Body of pancreas (tissue), 4 donors: ENCODE results near the gene CD79A. TPM values are rescaled to one million over a fixed set of nuclear protein-coding genes. Genes with fewer than 3 reads are reported as not detected.

ENCODE experiments used
- ATAC-seq: fragments of 150-250 bp; one replicate; pipeline ENCODE4 v1.9.1; 2016
- DNase-seq, 4 donors: peaks; one replicate each; pipeline ENCODE4 v3.0.0-alpha.2; 2019
- H3K27ac ChIP-seq, 4 donors: fragments of 200-600 bp; sonication (generic); 1 replicate in 3 of 4; 2 replicates in 1 of 4; pipeline versions ENCODE4 v1.5.1 to v1.6.1; 2016 to 2019; ENCODE audit warnings: mild to moderate bottlenecking in 1 of 4, mixed read lengths in 1 of 4, moderate library complexity in 1 of 4
- H3K27me3 ChIP-seq, 2 donors: fragments of 200-600 bp; sonication (generic); one replicate each; pipeline ENCODE4 v1.6.0; 2016; ENCODE audit warnings: mild to moderate bottlenecking in 1 of 2
- H3K36me3 ChIP-seq, 2 donors: fragments of 200-600 bp; sonication (generic); replicated peaks in 1 of 2; 2 replicates each; pipeline ENCODE4 v1.5.1; 2016; ENCODE audit warnings: low read depth in 2 of 2; ENCODE audit not compliant: insufficient read depth in 1 of 2
- H3K4me1 ChIP-seq: fragments of 200-600 bp; sonication (generic); one replicate; pipeline ENCODE4 v1.6.0; 2016
- H3K4me3 ChIP-seq, 2 donors: fragments of 200-600 bp; sonication (generic); 1 replicate in 1 of 2; 2 replicates in 1 of 2; pipeline ENCODE4 v1.5.1; 2016 to 2019
- H3K9me3 ChIP-seq, 3 donors: fragments of 200-600 bp; sonication (generic); 1 replicate in 2 of 3; 2 replicates in 1 of 3; pipeline ENCODE4 v1.5.1; 2016
- CTCF ChIP-seq, 7 experiments: fragments of 450-650 bp in 4 of 7; fragments of 200-600 bp in 3 of 7; sonication (generic) in 3 of 7; IDR thresholded peaks; one replicate each; pipeline ENCODE4 v1.5.1; 2016 to 2019; ENCODE audit warnings: antibody characterized with exemption in 7 of 7
- POLR2A ChIP-seq, 3 donors: fragments of 450-650 bp; IDR thresholded peaks; one replicate each; pipeline ENCODE4 v1.6.1; 2016; ENCODE audit warnings: antibody characterized with exemption in 3 of 3, mild to moderate bottlenecking in 2 of 3
- WGBS, 2 donors: methylation state at CpG; one replicate each; pipeline ENCODE4 v1.1.5; 2017; 5-methylcytosine and 5-hydroxymethylcytosine counted together
- intact Hi-C: fragments of 100-400 bp; cut with DNase I; formaldehyde crosslinking; loops from one replicate; pipeline ENCODE4 v1.15.1; 2023
- total RNA-seq, 2 donors: library from RNA; depleted of rRNA; stranded (reverse); fragments of >200 nt; gene quantifications; one replicate each; pipeline ENCODE4 v1.1.0, GENCODE V29; 2016

The CD79A gene
- total RNA-seq, 2 donors from 2014 or later = not detected

GRCh38 chr19:41909706-41910105 lies 32.6 kb downstream of the CD79A start:
- Histone ChIP-seq H3K36me3 (peaks cover 0 to 10% of the 10 kb centered on the region in 2 donors), H3K4me1 (peaks cover 2% of the 10 kb centered on the region), H3K9me3 (no peaks in the 10 kb centered on the region), H3K27ac (no peak overlapping the region), H3K4me3 (no peak overlapping the region), H3K27me3 (peaks cover 0 to 8% of the 10 kb centered on the region in 2 donors)
- TF ChIP-seq CTCF (IDR thresholded peaks at IDR 0.05) = no peak
- no peak for TF ChIP-seq POLR2A (IDR thresholded peaks at IDR 0.05)
- 62 to 75% methylated on average over 6 to 13 of the region's 13 CpGs for WGBS, 2 donors
- no peak for DNase-seq
- ATAC-seq = no peak
- intact Hi-C loops = no loop called here

GRCh38 chr19:41910240-41910991 lies 33.3 kb downstream of the CD79A start:
- Histone ChIP-seq H3K4me1 (peaks cover 3% of the 10 kb centered on the region), H3K27ac (no peak overlapping the region), H3K36me3 (peaks cover 0 to 8% of the 10 kb centered on the region in 2 donors), H3K4me3 (no peak overlapping the region), H3K9me3 (no peaks in the 10 kb centered on the region), H3K27me3 (peaks cover 0 to 9% of the 10 kb centered on the region in 2 donors)
- ATAC-seq = no peak
- intact Hi-C loops = no loop called here
- TF ChIP-seq POLR2A (IDR thresholded peaks at IDR 0.05) = no peak
- no peak for TF ChIP-seq CTCF (IDR thresholded peaks at IDR 0.05)
- no peak for DNase-seq
- WGBS, 2 donors = 43 to 45% methylated on average over 7 to 12 of the region's 12 CpGs

- no peaks in the 10 kb centered on the region for H3K9me3 ChIP-seq
- H3K27ac ChIP-seq = no peak overlapping the region
- no peak for ATAC-seq
- no peak for TF ChIP-seq POLR2A (IDR thresholded peaks at IDR 0.05)
- TF ChIP-seq CTCF (IDR thresholded peaks at IDR 0.05) = no peak
- 36 to 55% methylated on average over 9 to 13 of the region's 13 CpGs for WGBS, 2 donors
- intact Hi-C loops = no loop called here
- peaks cover 0 to 2% of the 10 kb centered on the region in 2 donors for H3K36me3 ChIP-seq
- no peak overlapping the region for H3K4me3 ChIP-seq
- peaks cover 0 to 12% of the 10 kb centered on the region in 2 donors for H3K27me3 ChIP-seq
- DNase-seq = no peak
- peaks cover 3% of the 10 kb centered on the region for H3K4me1 ChIP-seq
Observed at GRCh38 chr19:41910992-41911888, 34.2 kb downstream of the CD79A start.

- no peaks in the 10 kb centered on the region for H3K9me3 ChIP-seq
- H3K4me1 ChIP-seq = peaks cover 3% of the 10 kb centered on the region
- H3K36me3 ChIP-seq = no peaks in the 10 kb centered on the region
- intact Hi-C loops = no loop called here
- 9 to 16% methylated on average over 24 to 29 of the region's 29 CpGs for WGBS, 2 donors
- TF ChIP-seq POLR2A (IDR thresholded peaks at IDR 0.05) (no peak), CTCF (IDR thresholded peaks at IDR 0.05) (no peak)
- ATAC-seq (no peak), DNase-seq (no peak)
- no peak overlapping the region for H3K4me3 ChIP-seq
- no peak overlapping the region for H3K27ac ChIP-seq
- peaks cover 0 to 12% of the 10 kb centered on the region in 2 donors for H3K27me3 ChIP-seq
Observed at GRCh38 chr19:41911889-41912731, 35.0 kb downstream of the CD79A start.
